ENCODE data around the gene DHX9.

GRCh38 chr1:182884872-182885271 lies 45.7 kb downstream of the DHX9 start:
- TF ChIP-seq SIN3A (IDR thresholded peaks at IDR 0.05; ENCODE audit: borderline replicate concordance in 2 of 2, control insufficient read depth in 1 of 2, low read depth in 2 of 2, low read length in 2 of 2) = no peak
- TF ChIP-seq ZNF274 (IDR thresholded peaks at IDR 0.05; ENCODE audit: borderline replicate concordance, low read depth, low read length) = no peak
- TF ChIP-seq POLR2A (conservative IDR thresholded peaks at IDR 0.05) = no peak
- TF ChIP-seq HNRNPL (IDR thresholded peaks at IDR 0.05; ENCODE audit: low read depth, low read length) = no peak
- TF ChIP-seq MTA3 (IDR thresholded peaks at IDR 0.05; ENCODE audit: borderline replicate concordance) = no peak
- TF ChIP-seq TARDBP (IDR thresholded peaks at IDR 0.05) = no peak
- no peak for TF ChIP-seq GABPA (tag; conservative IDR thresholded peaks at IDR 0.05; ENCODE audit: low read depth)
- TF ChIP-seq, protein P1, sequence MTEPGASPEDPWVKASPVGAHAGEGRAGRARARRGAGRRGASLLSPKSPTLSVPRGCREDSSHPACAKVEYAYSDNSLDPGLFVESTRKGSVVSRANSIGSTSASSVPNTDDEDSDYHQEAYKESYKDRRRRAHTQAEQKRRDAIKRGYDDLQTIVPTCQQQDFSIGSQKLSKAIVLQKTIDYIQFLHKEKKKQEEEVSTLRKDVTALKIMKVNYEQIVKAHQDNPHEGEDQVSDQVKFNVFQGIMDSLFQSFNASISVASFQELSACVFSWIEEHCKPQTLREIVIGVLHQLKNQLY (CRISPR knock-in tag; conservative IDR thresholded peaks at IDR 0.05) = no peak

Data from K562 (cell line).